H1 (cell line): ENCODE data around the gene CXCL16. TPM values are rescaled to one million over a fixed set of nuclear protein-coding genes. Genes with fewer than 3 reads are reported as not detected.

ENCODE experiments used
- RFX5 ChIP-seq: IDR thresholded peaks from 2 replicates; pipeline ENCODE4 v1.6.1; 2011; ENCODE audit warnings: low read depth, low read length, improper control_type of control experiment, borderline replicate concordance
- SAP30 ChIP-seq: fragments of 300-600 bp; sonication (generic); IDR thresholded peaks from 2 replicates; pipeline ENCODE4 v1.7.1; 2012; ENCODE audit warnings: low read length, moderate library complexity, mild to moderate bottlenecking, inconsistent platforms; ENCODE audit not compliant: insufficient read depth, insufficient replicate concordance
- polyA plus RNA-seq, 7 experiments: library from polyadenylated mRNA; depleted of rRNA in 3 of 7; stranded (reverse) in 5 of 7; unstranded in 2 of 7; fragments of >200 nt in 5 of 7; fragments of 200-250 nt in 2 of 7; gene quantifications; 1 replicate in 5 of 7; 2 replicates in 1 of 7; 4 replicates in 1 of 7; pipeline versions ENCODE4 v1.2.1 to v1.2.3, GENCODE V29; 2011 to 2013; ENCODE audit warnings: missing spikeins in 2 of 7, mixed read lengths in 2 of 7
- total RNA-seq: library from RNA; stranded (reverse); fragmentation: NEBNext Ultra II Directional; extraction: Animal tissue kit (Norgen Biotek cat#: 25700); gene quantifications from 2 replicates; pipeline ENCODE4 v1.2.1, GENCODE V29; 2021
- TF ChIP-seq, protein P1 (sequence below): fragments of 300-600 bp; sonication (generic); IDR thresholded peaks from 2 replicates; pipeline ENCODE4 v1.7.1; 2012; ENCODE audit warnings: low read length, moderate library complexity, mild to moderate bottlenecking, inconsistent platforms; ENCODE audit not compliant: insufficient replicate concordance

The CXCL16 gene
- total and polyA plus RNA-seq, 2 of the 8 experiments (the other 6 are each of a cell fraction or from before 2014, with no cell fraction given) = 3.5 to 4.8 TPM

DNA sequence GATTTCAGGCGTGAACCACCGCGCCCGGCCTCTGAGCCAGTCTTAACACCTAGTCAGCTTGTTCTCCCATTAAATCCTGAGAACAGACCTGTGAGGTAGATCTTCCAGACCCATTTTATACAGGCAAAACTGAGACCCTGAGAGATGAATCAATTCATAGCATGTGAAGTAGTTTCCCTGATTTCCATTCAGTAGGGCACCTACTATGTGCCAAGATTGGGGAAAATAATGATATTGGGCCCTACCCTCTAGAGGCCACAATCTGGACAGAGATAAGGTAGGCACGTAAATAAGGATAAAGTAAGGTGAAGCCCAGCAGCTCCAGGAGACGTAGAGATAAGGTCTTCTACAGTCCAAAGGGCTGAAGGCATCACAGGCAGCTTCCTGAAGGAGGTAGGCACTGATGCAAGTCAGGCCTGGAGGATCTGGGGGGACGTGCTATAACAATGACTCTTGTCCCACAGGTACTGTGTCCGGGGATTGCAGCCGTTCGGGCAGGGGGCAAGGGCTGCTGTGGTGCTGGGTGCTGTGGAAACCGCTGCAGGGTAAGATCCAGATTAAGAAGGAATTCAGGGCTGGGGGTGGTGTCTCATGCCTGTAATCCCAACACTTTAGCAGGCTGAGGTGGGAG is 40.7 kb upstream of the CXCL16 start (continued):
- TF ChIP-seq, protein P1, sequence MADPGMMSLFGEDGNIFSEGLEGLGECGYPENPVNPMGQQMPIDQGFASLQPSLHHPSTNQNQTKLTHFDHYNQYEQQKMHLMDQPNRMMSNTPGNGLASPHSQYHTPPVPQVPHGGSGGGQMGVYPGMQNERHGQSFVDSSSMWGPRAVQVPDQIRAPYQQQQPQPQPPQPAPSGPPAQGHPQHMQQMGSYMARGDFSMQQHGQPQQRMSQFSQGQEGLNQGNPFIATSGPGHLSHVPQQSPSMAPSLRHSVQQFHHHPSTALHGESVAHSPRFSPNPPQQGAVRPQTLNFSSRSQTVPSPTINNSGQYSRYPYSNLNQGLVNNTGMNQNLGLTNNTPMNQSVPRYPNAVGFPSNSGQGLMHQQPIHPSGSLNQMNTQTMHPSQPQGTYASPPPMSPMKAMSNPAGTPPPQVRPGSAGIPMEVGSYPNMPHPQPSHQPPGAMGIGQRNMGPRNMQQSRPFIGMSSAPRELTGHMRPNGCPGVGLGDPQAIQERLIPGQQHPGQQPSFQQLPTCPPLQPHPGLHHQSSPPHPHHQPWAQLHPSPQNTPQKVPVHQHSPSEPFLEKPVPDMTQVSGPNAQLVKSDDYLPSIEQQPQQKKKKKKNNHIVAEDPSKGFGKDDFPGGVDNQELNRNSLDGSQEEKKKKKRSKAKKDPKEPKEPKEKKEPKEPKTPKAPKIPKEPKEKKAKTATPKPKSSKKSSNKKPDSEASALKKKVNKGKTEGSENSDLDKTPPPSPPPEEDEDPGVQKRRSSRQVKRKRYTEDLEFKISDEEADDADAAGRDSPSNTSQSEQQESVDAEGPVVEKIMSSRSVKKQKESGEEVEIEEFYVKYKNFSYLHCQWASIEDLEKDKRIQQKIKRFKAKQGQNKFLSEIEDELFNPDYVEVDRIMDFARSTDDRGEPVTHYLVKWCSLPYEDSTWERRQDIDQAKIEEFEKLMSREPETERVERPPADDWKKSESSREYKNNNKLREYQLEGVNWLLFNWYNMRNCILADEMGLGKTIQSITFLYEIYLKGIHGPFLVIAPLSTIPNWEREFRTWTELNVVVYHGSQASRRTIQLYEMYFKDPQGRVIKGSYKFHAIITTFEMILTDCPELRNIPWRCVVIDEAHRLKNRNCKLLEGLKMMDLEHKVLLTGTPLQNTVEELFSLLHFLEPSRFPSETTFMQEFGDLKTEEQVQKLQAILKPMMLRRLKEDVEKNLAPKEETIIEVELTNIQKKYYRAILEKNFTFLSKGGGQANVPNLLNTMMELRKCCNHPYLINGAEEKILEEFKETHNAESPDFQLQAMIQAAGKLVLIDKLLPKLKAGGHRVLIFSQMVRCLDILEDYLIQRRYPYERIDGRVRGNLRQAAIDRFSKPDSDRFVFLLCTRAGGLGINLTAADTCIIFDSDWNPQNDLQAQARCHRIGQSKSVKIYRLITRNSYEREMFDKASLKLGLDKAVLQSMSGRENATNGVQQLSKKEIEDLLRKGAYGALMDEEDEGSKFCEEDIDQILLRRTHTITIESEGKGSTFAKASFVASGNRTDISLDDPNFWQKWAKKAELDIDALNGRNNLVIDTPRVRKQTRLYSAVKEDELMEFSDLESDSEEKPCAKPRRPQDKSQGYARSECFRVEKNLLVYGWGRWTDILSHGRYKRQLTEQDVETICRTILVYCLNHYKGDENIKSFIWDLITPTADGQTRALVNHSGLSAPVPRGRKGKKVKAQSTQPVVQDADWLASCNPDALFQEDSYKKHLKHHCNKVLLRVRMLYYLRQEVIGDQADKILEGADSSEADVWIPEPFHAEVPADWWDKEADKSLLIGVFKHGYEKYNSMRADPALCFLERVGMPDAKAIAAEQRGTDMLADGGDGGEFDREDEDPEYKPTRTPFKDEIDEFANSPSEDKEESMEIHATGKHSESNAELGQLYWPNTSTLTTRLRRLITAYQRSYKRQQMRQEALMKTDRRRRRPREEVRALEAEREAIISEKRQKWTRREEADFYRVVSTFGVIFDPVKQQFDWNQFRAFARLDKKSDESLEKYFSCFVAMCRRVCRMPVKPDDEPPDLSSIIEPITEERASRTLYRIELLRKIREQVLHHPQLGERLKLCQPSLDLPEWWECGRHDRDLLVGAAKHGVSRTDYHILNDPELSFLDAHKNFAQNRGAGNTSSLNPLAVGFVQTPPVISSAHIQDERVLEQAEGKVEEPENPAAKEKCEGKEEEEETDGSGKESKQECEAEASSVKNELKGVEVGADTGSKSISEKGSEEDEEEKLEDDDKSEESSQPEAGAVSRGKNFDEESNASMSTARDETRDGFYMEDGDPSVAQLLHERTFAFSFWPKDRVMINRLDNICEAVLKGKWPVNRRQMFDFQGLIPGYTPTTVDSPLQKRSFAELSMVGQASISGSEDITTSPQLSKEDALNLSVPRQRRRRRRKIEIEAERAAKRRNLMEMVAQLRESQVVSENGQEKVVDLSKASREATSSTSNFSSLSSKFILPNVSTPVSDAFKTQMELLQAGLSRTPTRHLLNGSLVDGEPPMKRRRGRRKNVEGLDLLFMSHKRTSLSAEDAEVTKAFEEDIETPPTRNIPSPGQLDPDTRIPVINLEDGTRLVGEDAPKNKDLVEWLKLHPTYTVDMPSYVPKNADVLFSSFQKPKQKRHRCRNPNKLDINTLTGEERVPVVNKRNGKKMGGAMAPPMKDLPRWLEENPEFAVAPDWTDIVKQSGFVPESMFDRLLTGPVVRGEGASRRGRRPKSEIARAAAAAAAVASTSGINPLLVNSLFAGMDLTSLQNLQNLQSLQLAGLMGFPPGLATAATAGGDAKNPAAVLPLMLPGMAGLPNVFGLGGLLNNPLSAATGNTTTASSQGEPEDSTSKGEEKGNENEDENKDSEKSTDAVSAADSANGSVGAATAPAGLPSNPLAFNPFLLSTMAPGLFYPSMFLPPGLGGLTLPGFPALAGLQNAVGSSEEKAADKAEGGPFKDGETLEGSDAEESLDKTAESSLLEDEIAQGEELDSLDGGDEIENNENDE = no peak
- TF ChIP-seq RFX5 (no peak), SAP30 (no peak)
